Subcutaneous abdominal adipose tissue (tissue), 5 donors: Measurements from ENCODE around the gene LRRC10.

Experiments used
- H3K27ac ChIP-seq: one replicate; pipeline ENCODE4 v1.7.0; 2013; ENCODE audit warnings: low read depth, mild to moderate bottlenecking, inconsistent platforms, low read length, moderate library complexity
- H3K27me3 ChIP-seq, 5 donors: one replicate each; pipeline ENCODE4 v1.7.0; 2013; ENCODE audit warnings: low read length in 5 of 5, inconsistent platforms in 1 of 5; ENCODE audit not compliant: control insufficient read depth in 5 of 5, insufficient read depth in 4 of 5
- H3K36me3 ChIP-seq, 5 donors: one replicate each; pipeline ENCODE4 v1.7.0; 2013; ENCODE audit warnings: low read length in 5 of 5; ENCODE audit not compliant: control insufficient read depth in 5 of 5, insufficient read depth in 5 of 5
- H3K4me1 ChIP-seq, 5 donors: one replicate each; pipeline ENCODE4 v1.7.0; 2013; ENCODE audit warnings: low read length in 5 of 5, mild to moderate bottlenecking in 3 of 5, moderate library complexity in 1 of 5; ENCODE audit not compliant: control insufficient read depth in 5 of 5, insufficient read depth in 5 of 5
- H3K4me3 ChIP-seq, 5 donors: one replicate each; pipeline ENCODE4 v1.7.0; 2013; ENCODE audit warnings: low read length in 5 of 5, low read depth in 1 of 5
- H3K9ac ChIP-seq, 5 donors: one replicate each; pipeline ENCODE4 v1.7.0; 2013; ENCODE audit warnings: low read length in 5 of 5, mild to moderate bottlenecking in 4 of 5, moderate library complexity in 3 of 5
- H3K9me3 ChIP-seq, 5 donors: one replicate each; pipeline ENCODE4 v1.7.0; 2013; ENCODE audit warnings: low read length in 5 of 5; ENCODE audit not compliant: control insufficient read depth in 5 of 5
- donor health status: healthy.
- donor health status: healthy.
- donor health status: healthy.
- donor health status: healthy.
- donor health status: healthy.

The LRRC10 gene

DNA sequence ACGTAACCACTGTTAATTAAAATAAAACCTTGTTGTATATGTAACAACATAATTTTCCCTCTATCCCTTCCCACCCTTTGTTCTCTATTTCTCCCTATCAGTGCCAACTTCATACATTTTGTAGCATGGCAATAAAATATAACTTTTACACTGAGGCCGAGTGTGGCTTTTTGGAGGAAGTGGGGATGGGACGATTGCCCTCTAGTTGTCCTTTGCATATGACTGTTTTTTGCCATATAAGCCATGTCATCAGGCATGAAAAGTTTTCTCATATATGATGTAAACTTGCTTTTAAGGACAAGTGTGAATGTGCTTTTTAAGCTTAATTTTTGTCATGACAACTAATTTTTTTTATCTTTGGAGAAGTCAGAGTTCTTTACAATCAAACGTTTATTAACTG, 31.7 kb downstream of the LRRC10 start:
- no peaks in the 10 kb centered on the region for H3K9me3 ChIP-seq
- H3K27ac ChIP-seq: no peak overlapping the region
- no peaks in the 10 kb centered on the region for H3K4me1 ChIP-seq
- H3K9ac ChIP-seq: no peak overlapping the region
- H3K27me3 ChIP-seq: no peaks in the 10 kb centered on the region
- H3K4me3 ChIP-seq: no peak overlapping the region
- peaks cover 15 to 26% (median 22%) of the 10 kb centered on the region in 5 donors for H3K36me3 ChIP-seq

DNA sequence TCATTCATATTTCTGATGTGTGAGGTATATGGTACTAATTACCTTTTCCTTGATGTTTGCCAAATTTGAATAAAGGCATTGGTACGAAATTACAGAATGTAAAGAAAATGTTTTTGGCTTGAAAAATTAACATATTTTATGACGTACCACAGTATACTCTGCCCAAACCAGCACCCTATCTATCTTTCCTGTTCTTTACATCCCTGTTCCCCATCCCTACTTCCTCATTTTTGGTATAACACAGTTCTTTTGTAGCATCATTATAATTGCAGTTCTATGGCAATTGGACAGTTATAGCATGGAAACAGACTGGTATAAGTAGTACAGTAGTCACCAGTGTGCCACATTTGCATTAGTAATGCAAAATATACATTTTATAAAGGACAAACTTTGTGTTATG, 32.4 kb downstream of the LRRC10 start:
- Histone ChIP-seq H3K4me3 (no peak overlapping the region), H3K9me3 (no peaks in the 10 kb centered on the region), H3K27me3 (no peaks in the 10 kb centered on the region), H3K27ac (no peak overlapping the region), H3K9ac (no peak overlapping the region), H3K4me1 (no peaks in the 10 kb centered on the region), H3K36me3 (peaks cover 19 to 29% (median 28%) of the 10 kb centered on the region in 5 donors)

DNA sequence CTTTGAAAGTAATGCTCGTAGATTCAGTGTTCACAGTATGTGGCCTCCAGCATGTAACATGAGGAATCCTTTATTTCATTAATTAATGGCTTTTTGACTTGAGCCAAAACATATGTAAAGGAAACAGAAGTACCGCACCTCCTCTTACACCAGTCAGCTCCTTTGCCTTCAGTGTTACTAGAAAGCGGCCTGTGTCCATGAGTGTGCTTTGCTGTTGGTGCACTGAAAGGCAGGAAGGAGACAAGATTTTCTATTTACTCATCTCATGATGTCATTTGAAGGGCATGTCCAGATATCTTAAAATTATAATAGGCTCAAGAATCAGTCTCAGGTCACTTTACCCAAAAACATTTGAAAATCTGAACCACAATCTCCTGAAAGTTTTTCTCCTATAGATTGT, 35.4 kb downstream of the LRRC10 start:
- peaks cover 27 to 44% (median 36%) of the 10 kb centered on the region in 5 donors for H3K36me3 ChIP-seq

GRCh38 chr12:69570545-69571399, 39.9 kb downstream of the LRRC10 start:
- H3K36me3 ChIP-seq: peaks cover 36 to 63% (median 44%) of the 10 kb centered on the region in 5 donors
- no peaks in the 10 kb centered on the region for H3K27me3 ChIP-seq
- H3K27ac ChIP-seq: no peak overlapping the region
- H3K4me3 ChIP-seq: no peak overlapping the region
- no peak overlapping the region for H3K9ac ChIP-seq
- no peaks in the 10 kb centered on the region for H3K9me3 ChIP-seq
- H3K4me1 ChIP-seq: no peaks in the 10 kb centered on the region

More for the DNA sequence above, 35.4 kb downstream of the LRRC10 start:
- H3K9ac ChIP-seq: no peak overlapping the region
- no peak overlapping the region for H3K27ac ChIP-seq
- no peaks in the 10 kb centered on the region for H3K9me3 ChIP-seq
- H3K27me3 ChIP-seq: no peaks in the 10 kb centered on the region
- H3K4me3 ChIP-seq: no peak overlapping the region
- no peaks in the 10 kb centered on the region for H3K4me1 ChIP-seq

GRCh38 chr12:69570000-69570516, 40.6 kb downstream of the LRRC10 start:
- Histone ChIP-seq H3K36me3 (peaks cover 32 to 58% (median 39%) of the 10 kb centered on the region in 5 donors), H3K27ac (no peak overlapping the region), H3K27me3 (no peaks in the 10 kb centered on the region)

GRCh38 chr12:69569236-69569635, 41.5 kb downstream of the LRRC10 start:
- no peaks in the 10 kb centered on the region for H3K4me1 ChIP-seq
- no peaks in the 10 kb centered on the region for H3K9me3 ChIP-seq
- H3K9ac ChIP-seq: no peak overlapping the region
- peaks cover 28 to 58% (median 35%) of the 10 kb centered on the region in 5 donors for H3K36me3 ChIP-seq
- H3K27ac ChIP-seq: no peak overlapping the region
- no peaks in the 10 kb centered on the region for H3K27me3 ChIP-seq
- H3K4me3 ChIP-seq: no peak overlapping the region

More at GRCh38 chr12:69570000-69570516, 40.6 kb downstream of the LRRC10 start:
- no peaks in the 10 kb centered on the region for H3K4me1 ChIP-seq
- H3K9me3 ChIP-seq: no peaks in the 10 kb centered on the region
- H3K4me3 ChIP-seq: no peak overlapping the region
- H3K9ac ChIP-seq: no peak overlapping the region

GRCh38 chr12:69566603-69567002, 44.1 kb downstream of the LRRC10 start:
- Histone ChIP-seq H3K36me3 (peaks cover 13 to 50% (median 27%) of the 10 kb centered on the region in 5 donors), H3K27ac (no peak overlapping the region), H3K27me3 (no peaks in the 10 kb centered on the region), H3K4me1 (no peaks in the 10 kb centered on the region), H3K9ac (no peak overlapping the region), H3K9me3 (no peaks in the 10 kb centered on the region), H3K4me3 (no peak overlapping the region)

- Histone ChIP-seq H3K27me3 (no peaks in the 10 kb centered on the region), H3K9me3 (no peaks in the 10 kb centered on the region), H3K4me3 (no peak overlapping the region), H3K27ac (no peak overlapping the region), H3K9ac (no peak overlapping the region), H3K4me1 (no peaks in the 10 kb centered on the region), H3K36me3 (peaks cover 7 to 32% (median 19%) of the 10 kb centered on the region in 5 donors)
Measured at GRCh38 chr12:69563166-69563762, 47.4 kb downstream of the LRRC10 start.
